K562 (cell line): ENCODE results near the gene WASF3. TPM values are rescaled to one million over a fixed set of nuclear protein-coding genes. Genes with fewer than 3 reads are reported as not detected.

Source experiments
- ATAC-seq: fragments of 200-7000 bp; cut with Tn5 transposase; 3 replicates; pipeline ENCODE4 v1.9.1; 2020; ENCODE audit warnings: moderate library complexity
- BruUV-seq: library from RNA; stranded (reverse); fragments of 400-500 nt; replicated peaks from 2 replicates; lab custom pipeline; 2021; lab: Mats Ljungman, UMichigan
- CTCF ChIA-PET: fragments of 300-600 bp; formaldehyde crosslinking; extraction: SDS; loops from one replicate; lab custom pipeline; 2021; ENCODE audit warnings: low intra/inter-chr PET ratio; lab: Yijun Ruan, JAX
- POLR2A ChIA-PET: fragments of 300-600, 350-650 bp; sonication (Branson Sonifier 250); formaldehyde crosslinking; extraction: SDS; loops from one replicate; lab custom pipeline; 2021; ENCODE audit warnings: antibody characterized with exemption, inconsistent platforms; lab: Yijun Ruan, JAX
- DNase-seq, 4 experiments: peaks; one replicate each; pipeline versions ENCODE4 v3.0.0 to v3.0.0-alpha.2; 2011 to 2018; ENCODE audit warnings: low spot score in 3 of 4, mixed read lengths in 3 of 4; ENCODE audit errors: extremely low read depth in 1 of 4
- FAIRE-seq: peaks from 2 replicates; lab custom pipeline; 2011; peaks lifted over from hg19 to GRCh38; lab: Jason Lieb, UNC
- H2AFZ ChIP-seq: 2 replicates; pipeline ENCODE4 v1.6.0; 2011; ENCODE audit warnings: low read depth, low read length, control low read depth, inconsistent platforms
- H3K27ac ChIP-seq: fragments of 200-600 bp; 3 replicates; pipeline ENCODE4 v1.8.0; 2011; ENCODE audit warnings: low read depth, mild to moderate bottlenecking, control low read depth, inconsistent platforms, low read length, moderate library complexity, mixed read lengths; ENCODE audit errors: extremely low read depth
- H3K27me3 ChIP-seq, 2 experiments: fragments of 300-600 bp in 1 of 2; 2 replicates in 1 of 2; 3 replicates in 1 of 2; pipeline versions ENCODE4 v1.6.0 to v1.8.0; 2011; ENCODE audit warnings: inconsistent platforms in 2 of 2, low read length in 2 of 2, mild to moderate bottlenecking in 1 of 2, mixed read lengths in 1 of 2, moderate library complexity in 1 of 2; ENCODE audit not compliant: control insufficient read depth in 2 of 2, insufficient read depth in 2 of 2
- H3K36me3 ChIP-seq: fragments of 300-600 bp; 3 replicates; pipeline ENCODE4 v1.8.0; 2011; ENCODE audit warnings: mild to moderate bottlenecking, low read length, inconsistent platforms; ENCODE audit not compliant: control insufficient read depth, insufficient read depth
- H3K4me1 ChIP-seq, 2 experiments: fragments of 200-600 bp in 1 of 2; replicated peaks in 1 of 2; 2 replicates in 1 of 2; 3 replicates in 1 of 2; pipeline versions ENCODE4 v1.5.1 to v1.8.0; 2011; ENCODE audit warnings: inconsistent platforms in 2 of 2, low read length in 2 of 2, mild to moderate bottlenecking in 1 of 2, mixed read lengths in 1 of 2, moderate library complexity in 1 of 2; ENCODE audit not compliant: control insufficient read depth in 2 of 2, insufficient read depth in 2 of 2
- H3K4me2 ChIP-seq: 2 replicates; pipeline ENCODE4 v1.6.1; 2011; ENCODE audit warnings: low read length, control low read depth, inconsistent platforms, mixed read lengths; ENCODE audit not compliant: insufficient read depth
- H3K4me3 ChIP-seq: fragments of 200-600 bp; sonication (generic), shearing (Covaris generic); 2 replicates; pipeline ENCODE4 v1.5.1; 2016; ENCODE audit warnings: control low read depth, inconsistent platforms
- H3K79me2 ChIP-seq: fragments of 200-600 bp; 3 replicates; pipeline ENCODE4 v1.8.0; 2011; ENCODE audit warnings: low read length, inconsistent platforms; ENCODE audit not compliant: control insufficient read depth, insufficient read depth
- H3K9ac ChIP-seq, 2 experiments: 2 replicates each; pipeline versions ENCODE4 v1.6.0 to v1.6.1; 2011; ENCODE audit warnings: low read depth in 2 of 2, low read length in 2 of 2, control low read depth in 1 of 2, inconsistent platforms in 1 of 2, mild to moderate bottlenecking in 1 of 2, mixed read lengths in 1 of 2; ENCODE audit not compliant: insufficient read depth in 1 of 2
- H3K9me1 ChIP-seq: one replicate; pipeline ENCODE4 v1.6.0; 2011; ENCODE audit warnings: inconsistent platforms, mild to moderate bottlenecking, low read length, moderate library complexity; ENCODE audit not compliant: control insufficient read depth, insufficient read depth
- H3K9me3 ChIP-seq: replicated peaks from 2 replicates; pipeline ENCODE4 v1.5.1; 2011; ENCODE audit warnings: low read depth, low read length, inconsistent platforms; ENCODE audit not compliant: control insufficient read depth, insufficient read depth
- H4K20me1 ChIP-seq: replicated peaks from 2 replicates; pipeline ENCODE4 v1.6.1; 2011; ENCODE audit warnings: low read length, inconsistent platforms, mixed read lengths; ENCODE audit not compliant: control insufficient read depth, insufficient read depth
- CEBPB ChIP-seq: fragments of 450-650 bp; IDR thresholded peaks from 2 replicates; pipeline ENCODE4 v1.6.1; 2016; ENCODE audit warnings: missing genetic modification characterization, missing compliant biosample characterization
- SIN3B ChIP-seq: fragments of 450-650 bp; IDR thresholded peaks from 2 replicates; pipeline ENCODE4 v1.6.1; 2017; ENCODE audit warnings: low read depth, mild to moderate bottlenecking, moderate library complexity
- ZNF124 ChIP-seq: sonication (generic); formaldehyde crosslinking; IDR thresholded peaks from 2 replicates; pipeline ENCODE4 v1.8.1; 2022; ENCODE audit warnings: missing genetic modification reagents
- ZNF655 ChIP-seq: fragments of 250-450 bp; sonication (Bioruptor Pico); IDR thresholded peaks from 2 replicates; pipeline ENCODE4 v1.5.0; 2021
- WGBS: fragments of 100-300 bp; shearing (Covaris generic); methylation state at CpG from one replicate; pipeline ENCODE4 v1.1.6; 2016; ENCODE audit warnings: low coverage, mixed read lengths; ENCODE audit not compliant: insufficient coverage; ENCODE audit errors: missing lambda C conversion rate; 5-methylcytosine and 5-hydroxymethylcytosine counted together
- in situ Hi-C: fragments of 300-500 bp; cut with MboI; formaldehyde crosslinking; loops from 4 replicates; pipeline ENCODE4 v1.15.0; 2018; ENCODE audit warnings: inconsistent platforms, mixed read lengths
- intact Hi-C: fragments of 100-400 bp; cut with micrococcal nuclease; formaldehyde crosslinking; loops from 2 replicates; pipeline ENCODE4 v1.14.2; 2022
- polyA plus RNA-seq, 8 experiments: library from polyadenylated mRNA; depleted of rRNA in 4 of 8; stranded (reverse) in 5 of 8; unstranded in 3 of 8; fragments of >200 nt; fragmentation: Nextera tagmentation in 2 of 8; fragmentation: Illumina TruSeq in 1 of 8; extraction: Ambion mirVana in 2 of 8; extraction: Trizol in 1 of 8; gene quantifications; 2 replicates each; pipeline versions ENCODE4 v1.2.1 to v1.2.3, GENCODE V29; 2011 to 2014; ENCODE audit warnings: inconsistent platforms in 1 of 8, missing spikeins in 1 of 8
- total RNA-seq, 7 experiments: library from RNA; depleted of rRNA in 6 of 7; stranded (reverse); fragments of >200 nt in 6 of 7; fragmentation: Illumina TruSeq in 2 of 7; extraction: Trizol in 2 of 7; gene quantifications; 2 replicates each; pipeline versions ENCODE4 v1.2.1 to v1.2.3, GENCODE V29; 2011 to 2021; ENCODE audit warnings: low replicate concordance in 1 of 7

Gene WASF3
- total and polyA plus RNA-seq, 9 of the 15 experiments (the other 6 are each of a cell fraction or from before 2014, with no cell fraction given): 0.04 to 0.43 (median 0.11) TPM

- CTCF ChIA-PET: no interaction called here
These were observed 139.8 kb downstream of the WASF3 start for GRCh38 chr13:26697069-26697955.

More at GRCh38 chr13:26697069-26697955, 139.8 kb downstream of the WASF3 start:
- POLR2A ChIA-PET: interaction anchor here (1.3 kb wide), 1 partner anchor 12 kb away, joined by 3 read pairs; no protein-coding TSS in a partner anchor
- H3K79me2 ChIP-seq: no peaks in the 10 kb centered on the region
- TF ChIP-seq CEBPB (tag): no peak
- no peak for TF ChIP-seq ZNF655 (CRISPR knock-in tag)
- TF ChIP-seq ZNF124 (CRISPR knock-in tag): no peak
- TF ChIP-seq SIN3B: no peak
- ATAC-seq (no peak), FAIRE-seq (no peak), DNase-seq (no peak)
- no peak overlapping the region for H3K9ac ChIP-seq
- in situ Hi-C loops: loop anchor here (5.0 kb wide), 1 partner anchor 520 kb away; no protein-coding TSS in a partner anchor
- no peak overlapping the region for H3K4me2 ChIP-seq
- H3K27me3 ChIP-seq: no peaks in the 10 kb centered on the region; a peak in 1 of 5 replicates
- H3K27ac ChIP-seq: no peak overlapping the region
- H3K9me3 ChIP-seq: peaks cover 2% of the 10 kb centered on the region
- H3K36me3 ChIP-seq: no peaks in the 10 kb centered on the region
- intact Hi-C loops: loop anchor here (5.0 kb wide), 1 partner anchor 215 kb away; no protein-coding TSS in a partner anchor
- no peak overlapping the region for H3K4me3 ChIP-seq
- no TSS peak for BruUV-seq
- H3K4me1 ChIP-seq: no peaks in the 10 kb centered on the region
- H3K9me1 ChIP-seq: no peaks in the 10 kb centered on the region
- H2AFZ ChIP-seq: no peak overlapping the region
- H4K20me1 ChIP-seq: no peaks in the 10 kb centered on the region
- WGBS: 2% methylated on average over 19 of the region's 21 CpGs
